Kidney epithelial cell (primary cell): Measurements from ENCODE around the gene BARX2. TPM values are rescaled to one million over a fixed set of nuclear protein-coding genes. Genes with fewer than 3 reads are reported as not detected.

ENCODE experiments used
- DNase-seq: peaks from one replicate; pipeline ENCODE4 v3.0.0-alpha.2; 2010; ENCODE audit warnings: low read depth
- H3K27me3 ChIP-seq: 2 replicates; pipeline ENCODE4 v1.6.0; 2011; ENCODE audit warnings: low read length; ENCODE audit not compliant: control insufficient read depth, insufficient read depth
- H3K36me3 ChIP-seq: 2 replicates; pipeline ENCODE4 v1.5.1; 2011; ENCODE audit warnings: low read length; ENCODE audit not compliant: control insufficient read depth, insufficient read depth
- H3K4me3 ChIP-seq: 2 replicates; pipeline ENCODE4 v1.5.1; 2011; ENCODE audit warnings: low read depth, mild to moderate bottlenecking, control low read depth, low read length
- total RNA-seq: library from RNA; depleted of rRNA; stranded (reverse); fragments of >200 nt; gene quantifications from 2 replicates; pipeline ENCODE4 v1.2.3, GENCODE V29; 2015
- TF ChIP-seq, protein P1 (sequence below): IDR thresholded peaks from 2 replicates; pipeline ENCODE4 v1.5.1; 2011; ENCODE audit warnings: mild to moderate bottlenecking, moderate library complexity, low read length, control low read depth, inconsistent platforms; ENCODE audit not compliant: insufficient read depth, poor library complexity, severe bottlenecking

BARX2 gene
- total RNA-seq, 1 donor from 2014 or later: not detected

DNA sequence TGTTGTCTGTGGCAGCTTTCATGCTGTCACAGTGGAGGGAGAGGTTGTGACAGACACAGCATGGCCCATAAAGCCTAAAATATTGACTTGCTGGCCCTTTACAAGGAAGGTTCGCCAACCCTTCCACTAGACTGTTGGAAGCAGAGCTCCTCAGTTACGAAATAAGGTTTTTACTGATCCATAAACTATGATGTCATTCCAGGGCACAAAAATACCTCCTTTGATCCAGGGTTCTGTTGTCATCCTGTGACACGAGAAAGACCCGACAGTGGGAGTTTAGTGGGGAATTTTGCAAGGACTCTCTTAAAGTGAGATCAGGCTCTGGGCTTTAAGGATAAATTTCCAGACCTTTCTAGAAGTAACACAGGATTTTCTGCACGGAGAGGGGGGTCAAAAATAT, 15.7 kb downstream of the BARX2 start:
- TF ChIP-seq, protein P1, sequence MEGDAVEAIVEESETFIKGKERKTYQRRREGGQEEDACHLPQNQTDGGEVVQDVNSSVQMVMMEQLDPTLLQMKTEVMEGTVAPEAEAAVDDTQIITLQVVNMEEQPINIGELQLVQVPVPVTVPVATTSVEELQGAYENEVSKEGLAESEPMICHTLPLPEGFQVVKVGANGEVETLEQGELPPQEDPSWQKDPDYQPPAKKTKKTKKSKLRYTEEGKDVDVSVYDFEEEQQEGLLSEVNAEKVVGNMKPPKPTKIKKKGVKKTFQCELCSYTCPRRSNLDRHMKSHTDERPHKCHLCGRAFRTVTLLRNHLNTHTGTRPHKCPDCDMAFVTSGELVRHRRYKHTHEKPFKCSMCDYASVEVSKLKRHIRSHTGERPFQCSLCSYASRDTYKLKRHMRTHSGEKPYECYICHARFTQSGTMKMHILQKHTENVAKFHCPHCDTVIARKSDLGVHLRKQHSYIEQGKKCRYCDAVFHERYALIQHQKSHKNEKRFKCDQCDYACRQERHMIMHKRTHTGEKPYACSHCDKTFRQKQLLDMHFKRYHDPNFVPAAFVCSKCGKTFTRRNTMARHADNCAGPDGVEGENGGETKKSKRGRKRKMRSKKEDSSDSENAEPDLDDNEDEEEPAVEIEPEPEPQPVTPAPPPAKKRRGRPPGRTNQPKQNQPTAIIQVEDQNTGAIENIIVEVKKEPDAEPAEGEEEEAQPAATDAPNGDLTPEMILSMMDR: no peak
- no peak for DNase-seq
- Histone ChIP-seq H3K36me3 (no peaks in the 10 kb centered on the region), H3K4me3 (no peak overlapping the region), H3K27me3 (no peaks in the 10 kb centered on the region)

DNA sequence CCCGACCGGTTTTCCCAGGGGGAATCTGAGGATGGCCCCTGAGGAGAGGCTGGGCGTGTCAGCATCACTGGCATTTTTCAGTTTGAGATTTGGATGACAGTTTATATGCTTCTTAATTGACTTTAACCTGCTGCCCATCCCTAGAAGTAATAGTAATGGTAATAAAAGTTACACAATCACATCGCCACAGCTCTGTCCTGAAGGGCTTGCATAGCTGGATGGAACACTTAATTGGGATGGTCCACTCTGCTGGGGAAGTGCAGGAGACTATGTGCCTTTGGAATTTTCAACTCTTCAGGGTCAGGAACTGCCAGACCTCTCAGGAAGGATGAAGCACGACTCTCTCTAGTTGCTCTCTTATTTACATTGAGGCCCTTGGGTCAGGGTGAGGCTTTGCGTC, 16.2 kb downstream of the BARX2 start:
- TF ChIP-seq, protein P1: no peak
- no peaks in the 10 kb centered on the region for H3K27me3 ChIP-seq

DNA sequence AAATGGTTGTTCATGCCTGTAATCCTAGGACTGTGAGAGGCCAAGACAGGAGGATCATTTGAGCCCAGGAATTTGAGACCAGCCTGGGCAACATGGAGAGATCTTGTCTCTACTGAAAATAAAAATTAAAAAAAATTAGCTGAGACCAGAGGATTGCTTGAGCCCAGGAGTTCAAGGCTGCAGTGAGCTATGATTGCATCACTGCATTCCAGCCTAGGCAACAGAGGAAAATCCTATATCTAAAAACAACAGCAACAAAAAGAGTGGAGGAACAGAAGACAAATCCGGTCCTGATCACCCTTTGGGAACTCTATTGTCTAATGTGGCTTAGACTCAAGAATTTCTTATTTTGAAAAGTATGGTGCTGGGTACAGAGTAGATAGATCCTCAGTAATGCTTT, 17.3 kb downstream of the BARX2 start:
- DNase-seq: no peak
- Histone ChIP-seq H3K36me3 (no peaks in the 10 kb centered on the region), H3K4me3 (no peak overlapping the region), H3K27me3 (no peaks in the 10 kb centered on the region)
- TF ChIP-seq, protein P1: no peak

More for the DNA sequence above, 16.2 kb downstream of the BARX2 start:
- Histone ChIP-seq H3K36me3 (no peaks in the 10 kb centered on the region), H3K4me3 (no peak overlapping the region)
- DNase-seq: no peak

DNA sequence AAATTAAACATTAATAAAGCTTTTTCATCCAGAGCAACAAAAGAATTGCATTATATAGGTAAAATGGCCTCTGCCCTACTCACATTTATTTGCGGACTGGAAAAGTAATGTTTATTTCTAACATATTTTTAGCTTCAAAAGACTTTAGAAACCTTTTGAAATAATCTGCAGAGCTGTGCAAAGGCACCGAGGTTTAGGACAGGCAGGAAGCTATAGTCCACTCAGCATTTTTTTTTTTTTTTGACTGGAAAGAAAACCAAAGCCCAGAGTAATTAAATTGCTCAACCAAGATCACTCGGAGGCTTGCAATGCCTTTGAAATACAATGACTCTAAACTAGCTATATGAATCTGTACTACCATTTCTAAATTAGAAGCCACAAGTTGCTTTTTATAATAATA, 19.1 kb downstream of the BARX2 start:
- Histone ChIP-seq H3K36me3 (no peaks in the 10 kb centered on the region), H3K27me3 (no peaks in the 10 kb centered on the region), H3K4me3 (no peak overlapping the region)
- DNase-seq: no peak
- TF ChIP-seq, protein P1: no peak

DNA sequence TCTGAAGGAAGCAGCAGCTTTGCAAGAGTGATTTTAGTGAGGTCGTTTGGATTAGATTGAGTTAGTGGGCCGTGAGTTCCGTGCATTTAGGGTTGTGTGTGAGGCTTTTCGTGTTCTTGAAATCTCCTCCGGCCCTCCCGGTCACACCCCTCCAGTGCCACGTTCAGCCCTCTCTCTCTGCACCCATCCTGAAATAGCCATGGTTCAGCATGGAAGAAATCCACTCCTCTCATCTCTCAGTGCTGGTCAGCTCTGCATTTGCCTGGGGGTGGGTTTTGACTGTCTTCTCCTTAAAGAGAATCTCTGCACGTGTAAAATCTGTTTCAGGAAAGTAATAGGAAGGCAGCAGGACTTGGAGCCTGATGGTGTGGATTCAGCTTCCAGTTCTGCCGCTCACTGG, 19.8 kb downstream of the BARX2 start:
- no peaks in the 10 kb centered on the region for H3K36me3 ChIP-seq
- no peaks in the 10 kb centered on the region for H3K27me3 ChIP-seq
- TF ChIP-seq, protein P1: no peak
- no peak overlapping the region for H3K4me3 ChIP-seq
- DNase-seq: no peak

DNA sequence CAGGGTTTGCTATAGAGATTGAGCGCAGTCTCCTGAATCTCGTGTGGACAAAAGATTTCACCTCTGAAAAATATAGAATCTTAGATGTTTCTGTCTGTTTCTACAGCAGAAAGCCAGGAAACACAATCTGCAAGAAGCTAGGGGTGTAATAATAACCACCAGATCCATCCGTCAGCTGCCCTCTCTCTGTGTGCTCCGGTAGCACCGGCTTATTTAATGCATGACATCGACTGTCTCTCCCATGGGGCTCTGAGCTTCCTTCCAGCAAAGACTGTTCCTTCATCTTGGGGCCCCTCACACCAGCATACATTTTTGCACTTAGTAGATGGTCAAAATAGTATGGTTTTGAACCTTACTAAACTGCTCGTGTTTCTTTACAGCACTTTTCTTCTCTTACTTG, 20.2 kb downstream of the BARX2 start:
- no peak for DNase-seq
- TF ChIP-seq, protein P1: no peak
- no peaks in the 10 kb centered on the region for H3K27me3 ChIP-seq
- no peaks in the 10 kb centered on the region for H3K36me3 ChIP-seq
- H3K4me3 ChIP-seq: no peak overlapping the region
